Cardiac muscle cell (in vitro differentiated cells and primary cell): ENCODE data around the gene RPL23. TPM values are rescaled to one million over a fixed set of nuclear protein-coding genes. Genes with fewer than 3 reads are reported as not detected.

ENCODE experiments used
- DNase-seq, 2 donors: peaks; one replicate each; pipeline versions ENCODE4 v3.0.0 to v3.0.0-alpha.2; 2010 to 2017; ENCODE audit warnings: low read depth in 1 of 2, low spot score in 1 of 2
- H3K27ac ChIP-seq: fragments of 200-600 bp; sonication (generic); 2 replicates; pipeline ENCODE4 v1.5.1; 2016
- H3K27me3 ChIP-seq: fragments of 200-600 bp; sonication (generic); 2 replicates; pipeline ENCODE4 v1.6.0; 2016; ENCODE audit warnings: control low read depth
- H3K36me3 ChIP-seq: fragments of 200-600 bp; sonication (generic); 2 replicates; pipeline ENCODE4 v1.5.1; 2016; ENCODE audit warnings: control low read depth
- H3K4me1 ChIP-seq: fragments of 200-600 bp; sonication (generic); 2 replicates; pipeline ENCODE4 v1.8.1; 2017; ENCODE audit warnings: low read depth, mild to moderate bottlenecking, mixed run types
- H3K4me3 ChIP-seq: fragments of 200-600 bp; sonication (generic); 2 replicates; pipeline ENCODE4 v1.5.1; 2016; ENCODE audit warnings: mild to moderate bottlenecking
- H3K9me3 ChIP-seq: fragments of 200-600 bp; sonication (generic); 2 replicates; pipeline ENCODE4 v1.5.1; 2017; ENCODE audit warnings: low read depth, mild to moderate bottlenecking, control low read depth
- CTCF ChIP-seq: IDR thresholded peaks from 2 replicates; pipeline ENCODE4 v1.5.1; 2012; ENCODE audit warnings: low read depth, mild to moderate bottlenecking, low read length
- polyA plus RNA-seq: library from polyadenylated mRNA; unstranded; fragments of >200 nt; fragmentation: Nextera tagmentation; extraction: Ambion mirVana; gene quantifications from 2 replicates; pipeline ENCODE4 v1.2.1, GENCODE V29; 2016
- total RNA-seq: library from RNA; depleted of rRNA; stranded (reverse); fragments of >200 nt; gene quantifications from 2 replicates; pipeline ENCODE4 v1.2.3, GENCODE V29; 2016

The RPL23 gene
- total and polyA plus RNA-seq, 2 experiments from 2014 or later = 567 to 2,692 TPM

DNA sequence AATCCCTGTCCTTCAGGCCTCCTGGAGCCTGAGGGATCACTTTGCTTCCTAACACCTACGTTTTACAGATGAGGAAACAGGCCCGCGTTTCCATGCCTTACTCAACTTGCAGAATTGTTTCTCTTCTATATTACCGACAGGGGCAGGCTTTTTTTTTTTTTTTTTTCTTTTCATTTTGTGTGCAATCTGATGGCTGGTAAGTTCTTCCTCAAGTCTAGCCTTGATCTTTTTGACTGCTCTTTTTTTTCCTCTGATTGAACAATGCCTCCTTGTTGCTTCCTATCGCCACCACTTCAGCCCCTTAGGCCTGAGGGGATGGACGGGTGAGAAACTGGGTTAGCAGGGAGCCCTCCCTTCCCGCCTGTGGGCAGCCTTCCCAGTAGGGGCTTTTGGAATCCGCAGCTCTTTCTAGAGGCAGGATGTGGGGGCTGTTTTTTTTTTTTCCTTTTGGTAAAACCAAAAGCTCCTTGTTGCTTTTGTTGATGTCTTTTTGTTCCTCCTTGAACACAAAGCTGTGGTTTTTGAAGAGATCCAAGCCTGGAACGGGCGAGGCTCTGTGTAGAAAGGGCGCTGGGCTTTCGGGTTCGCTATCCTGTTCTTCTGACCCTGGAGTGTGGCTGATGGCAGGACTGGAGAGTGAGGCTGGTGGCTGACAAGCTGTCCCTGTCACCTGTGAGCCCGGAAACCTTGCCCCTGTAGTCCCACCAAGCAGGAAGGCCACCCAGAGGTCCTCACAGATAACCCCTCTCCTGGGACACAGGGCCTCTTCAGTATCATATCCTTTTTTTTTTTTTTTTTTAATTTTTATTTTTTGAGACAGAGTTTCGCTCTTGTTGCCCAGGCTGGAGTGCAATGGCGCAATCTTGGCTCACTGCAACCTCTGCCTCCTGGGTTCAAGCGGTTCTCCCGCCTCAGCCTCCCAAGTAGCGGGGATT is 30.3 kb upstream of the RPL23 start:
- Histone ChIP-seq H3K4me1 (peaks cover 47% of the 10 kb centered on the region), H3K9me3 (no peaks in the 10 kb centered on the region), H3K27ac (no peak overlapping the region), H3K36me3 (no peaks in the 10 kb centered on the region), H3K4me3 (no peak overlapping the region), H3K27me3 (no peaks in the 10 kb centered on the region)
- TF ChIP-seq CTCF = peak; percentile 26
- peak in 1 of 2 donors; percentile 87 for DNase-seq

DNA sequence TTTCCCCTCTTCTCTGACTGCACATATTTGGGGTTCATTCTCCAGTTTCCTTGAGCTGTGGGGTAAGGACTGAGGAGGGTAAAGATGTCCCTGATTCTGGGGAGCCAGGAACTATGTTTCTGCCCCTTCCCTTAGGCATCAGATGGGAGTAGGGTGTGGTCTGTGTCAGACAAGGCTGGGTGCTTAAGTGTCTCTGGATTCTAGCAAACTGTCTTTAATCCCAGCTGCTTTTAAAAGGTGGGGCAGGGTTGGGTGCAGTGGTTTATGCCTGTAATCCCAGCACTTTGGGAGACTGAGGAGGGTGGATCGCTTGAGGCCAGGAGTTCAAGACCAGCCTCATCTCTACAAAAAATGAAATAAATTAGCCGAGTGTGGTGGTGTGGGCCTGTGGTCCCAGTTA is 29.3 kb upstream of the RPL23 start:
- Histone ChIP-seq H3K4me1 (peaks cover 47% of the 10 kb centered on the region), H3K27me3 (no peaks in the 10 kb centered on the region), H3K9me3 (no peaks in the 10 kb centered on the region), H3K4me3 (no peak overlapping the region), H3K27ac (peak overlapping the region; percentile 40), H3K36me3 (no peaks in the 10 kb centered on the region)
- no peak for DNase-seq
- TF ChIP-seq CTCF = no peak

DNA sequence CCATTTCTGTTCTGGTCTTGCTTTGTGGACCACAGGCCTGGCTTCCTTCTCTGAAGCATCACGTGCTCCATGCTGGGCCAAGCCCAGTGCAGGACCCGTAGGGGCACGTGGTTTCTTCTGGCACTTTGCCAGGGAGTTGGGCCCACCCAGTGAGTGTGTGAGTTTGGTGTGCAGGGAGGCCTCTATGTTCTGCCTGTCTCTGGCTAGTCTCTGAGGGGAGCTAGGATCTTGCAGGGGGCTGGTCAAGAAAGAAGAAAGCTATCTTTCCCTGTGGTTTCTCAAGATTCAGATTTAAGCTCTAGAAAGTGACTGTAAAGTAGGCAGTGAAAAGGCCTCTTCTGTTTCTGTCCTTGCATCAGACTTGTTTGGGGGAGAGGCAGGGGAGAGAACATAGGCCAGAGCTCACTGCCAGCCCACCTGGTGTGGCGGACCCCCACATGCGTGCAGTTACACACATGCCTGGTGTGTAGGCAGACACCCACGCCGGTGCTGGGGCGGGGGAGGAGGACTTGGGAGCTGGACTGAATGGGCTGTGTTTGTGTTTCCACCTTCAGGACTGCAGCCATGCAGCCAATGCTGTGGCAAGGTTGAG is 28.2 kb upstream of the RPL23 start:
- no peak for TF ChIP-seq CTCF
- DNase-seq = peak; percentile 72 to 97
- peaks cover 47% of the 10 kb centered on the region for H3K4me1 ChIP-seq
- no peaks in the 10 kb centered on the region for H3K9me3 ChIP-seq
- H3K27ac ChIP-seq = peak overlapping the region; percentile 61
- H3K27me3 ChIP-seq = no peaks in the 10 kb centered on the region
- no peak overlapping the region for H3K4me3 ChIP-seq
- no peaks in the 10 kb centered on the region for H3K36me3 ChIP-seq

DNA sequence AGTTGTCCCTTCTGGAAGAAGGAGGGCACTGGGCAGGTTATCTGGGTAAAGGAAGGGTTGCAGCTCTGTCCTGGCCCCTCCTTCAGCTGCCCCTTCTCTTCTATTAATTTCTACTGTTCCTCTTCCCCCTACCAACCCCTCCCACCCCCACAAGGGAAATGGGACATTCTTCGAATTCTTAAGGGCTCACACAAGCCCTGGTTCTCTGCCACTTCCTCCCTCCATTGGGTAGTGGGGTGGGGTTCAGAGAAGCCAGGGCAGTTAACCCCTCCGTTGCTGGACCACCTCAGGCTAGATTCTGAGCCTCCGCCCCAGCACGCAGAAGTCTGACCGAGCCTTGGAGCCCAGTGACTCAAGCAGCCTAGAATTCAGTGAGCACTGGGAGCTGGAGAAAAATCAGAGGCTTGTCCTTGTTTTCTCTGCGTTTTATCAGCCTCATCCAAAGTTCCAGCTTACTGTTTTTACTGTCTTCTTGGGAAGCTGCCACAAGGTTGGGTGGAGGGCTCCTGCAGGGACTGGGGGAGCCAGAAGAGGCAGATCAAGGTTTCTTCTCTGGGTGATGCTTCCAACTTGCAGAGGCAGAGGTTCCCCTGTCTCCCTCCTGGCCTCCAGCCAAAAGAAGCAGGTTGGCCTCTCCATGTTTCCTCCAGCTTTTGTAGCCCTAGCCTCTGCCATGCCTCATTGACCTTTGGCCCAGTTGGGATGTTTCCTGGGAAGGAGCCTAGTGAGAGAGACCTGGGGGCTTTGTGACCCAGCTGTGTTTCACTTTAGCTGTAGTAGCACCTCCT is 26.6 kb upstream of the RPL23 start:
- TF ChIP-seq CTCF = no peak
- peaks cover 39% of the 10 kb centered on the region for H3K4me1 ChIP-seq
- peak; percentile 61 to 87 for DNase-seq
- no peaks in the 10 kb centered on the region for H3K27me3 ChIP-seq
- H3K4me3 ChIP-seq = no peak overlapping the region
- peak overlapping the region; percentile 88 for H3K27ac ChIP-seq
- H3K9me3 ChIP-seq = no peaks in the 10 kb centered on the region
- H3K36me3 ChIP-seq = no peaks in the 10 kb centered on the region

DNA sequence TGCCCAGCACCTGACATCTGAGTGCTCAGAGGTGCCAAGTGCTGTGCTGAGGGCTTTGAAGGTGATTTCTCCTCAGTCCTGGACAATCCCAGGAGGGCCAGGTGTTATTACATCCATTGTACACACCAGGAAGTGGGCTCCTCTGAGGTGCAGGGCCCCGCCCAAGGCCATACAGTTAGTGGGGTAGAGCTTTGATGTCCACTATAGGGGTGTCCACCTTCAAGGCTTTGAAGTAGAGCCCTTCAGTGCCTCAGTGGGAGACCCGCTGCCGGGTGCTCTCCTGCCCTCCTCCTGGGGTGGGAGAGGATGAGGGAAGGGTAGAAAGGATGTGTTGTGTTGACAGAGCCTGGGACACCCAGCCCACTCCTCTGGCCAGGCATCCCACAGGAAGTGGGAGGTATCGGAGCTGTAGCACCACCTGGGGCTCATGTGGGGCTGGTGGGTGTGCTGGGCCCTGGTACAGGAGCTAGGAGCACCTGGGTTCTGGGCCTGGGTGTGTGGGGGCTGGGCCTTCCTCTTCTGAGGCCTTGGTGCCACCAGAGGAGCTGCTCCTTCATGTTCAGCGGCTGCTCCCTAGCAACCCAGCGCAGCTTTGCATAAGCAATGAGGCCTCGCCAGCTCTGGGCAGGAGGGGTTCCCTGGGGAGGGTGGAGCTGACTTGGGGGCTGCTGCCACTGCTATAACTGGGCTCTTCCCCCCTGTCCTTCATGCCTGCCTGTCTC is 23.8 kb upstream of the RPL23 start:
- no peak for DNase-seq
- Histone ChIP-seq H3K4me1 (peaks cover 42% of the 10 kb centered on the region), H3K9me3 (no peaks in the 10 kb centered on the region), H3K4me3 (no peak overlapping the region), H3K27ac (no peak overlapping the region), H3K36me3 (no peaks in the 10 kb centered on the region), H3K27me3 (no peaks in the 10 kb centered on the region)
- TF ChIP-seq CTCF = no peak
